A549 (cell line): ENCODE measurements around the gene SH3BP5L.

Experiments used
- BHLHE40 ChIP-seq: IDR thresholded peaks from 2 replicates; pipeline ENCODE4 v1.6.1; 2012; ENCODE audit warnings: low read depth, low read length, inconsistent platforms
- CHD4 ChIP-seq: fragments of 200-600 bp; sonication (generic); IDR thresholded peaks from 2 replicates; pipeline ENCODE4 v1.6.1; 2016; ENCODE audit warnings: antibody characterized with exemption, mild to moderate bottlenecking, borderline replicate concordance
- EP300 ChIP-seq, 2 experiments: fragments of >200 bp; sonication (Bioruptor Twin); formaldehyde crosslinking; IDR thresholded peaks; 2 replicates in 1 of 2; 3 replicates in 1 of 2; pipeline ENCODE4 v1.6.1; 2016 to 2017
- HDAC2 ChIP-seq: fragments of 200-600 bp; sonication (generic); IDR thresholded peaks from 2 replicates; pipeline ENCODE4 v1.6.1; 2016
- HOXA7 ChIP-seq: fragments of 250-450 bp; sonication (Bioruptor Pico); IDR thresholded peaks from 2 replicates; pipeline ENCODE4 v1.5.0; 2020; ENCODE audit warnings: mild to moderate bottlenecking, moderate library complexity
- JUN ChIP-seq, 2 experiments: fragments of >200 bp; sonication (Bioruptor Twin); formaldehyde crosslinking; IDR thresholded peaks; 2 replicates in 1 of 2; 3 replicates in 1 of 2; pipeline ENCODE4 v1.6.1; 2016 to 2017
- KDM1A ChIP-seq: fragments of 200-600 bp; sonication (generic); IDR thresholded peaks from 2 replicates; pipeline ENCODE4 v1.6.1; 2016; ENCODE audit warnings: low read depth, mild to moderate bottlenecking
- MYC ChIP-seq: IDR thresholded peaks from 2 replicates; pipeline ENCODE4 v1.6.1; 2012; ENCODE audit warnings: mild to moderate bottlenecking, inconsistent platforms, low read length, improper control_type of control experiment, borderline replicate concordance
- POLR2A ChIP-seq: IDR thresholded peaks from 2 replicates; pipeline ENCODE4 v1.6.1; 2012; ENCODE audit warnings: mild to moderate bottlenecking, low read length
- POLR2AphosphoS2 ChIP-seq: conservative IDR thresholded peaks from 2 replicates; pipeline ENCODE4 v1.6.1; 2012; ENCODE audit warnings: low read length, improper control_type of control experiment, inconsistent platforms
- TF ChIP-seq, protein P1 (sequence below): fragments of >200 bp; sonication (Bioruptor Twin); formaldehyde crosslinking; IDR thresholded peaks from 3 replicates; pipeline ENCODE4 v1.5.1; 2016
- TF ChIP-seq, protein P2 (sequence below): fragments of 450-650 bp; IDR thresholded peaks from 2 replicates; pipeline ENCODE4 v1.6.1; 2014; ENCODE audit warnings: antibody characterized with exemption
- TF ChIP-seq, protein P3 (sequence below): fragments of 200-600 bp; sonication (generic); IDR thresholded peaks from 2 replicates; pipeline ENCODE4 v1.6.1; 2016; ENCODE audit warnings: antibody characterized with exemption, mild to moderate bottlenecking, moderate library complexity
- TF ChIP-seq, protein P4 (sequence below): IDR thresholded peaks from 2 replicates; pipeline ENCODE4 v1.6.1; 2012

DNA sequence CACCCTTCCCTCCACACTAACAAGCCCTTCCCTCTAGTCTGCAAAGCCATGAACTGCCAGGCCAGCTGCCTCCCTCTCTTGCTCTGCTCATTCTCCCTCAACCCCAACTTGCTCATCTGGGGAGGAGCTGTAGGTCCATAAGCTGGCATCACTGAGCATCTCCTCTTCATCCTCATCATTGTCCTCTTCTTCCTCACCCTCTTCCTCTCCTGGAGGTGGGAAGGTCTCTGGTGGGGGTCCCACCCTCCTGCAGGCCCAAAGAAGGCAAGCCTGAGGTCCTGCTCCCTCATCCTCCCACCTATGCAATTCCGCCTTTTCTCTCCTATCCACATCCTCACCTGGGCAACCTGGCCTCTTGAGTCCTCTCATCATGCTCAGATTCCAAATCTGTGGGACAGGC, 30.5 kb upstream of the SH3BP5L start:
- TF ChIP-seq, protein P1, sequence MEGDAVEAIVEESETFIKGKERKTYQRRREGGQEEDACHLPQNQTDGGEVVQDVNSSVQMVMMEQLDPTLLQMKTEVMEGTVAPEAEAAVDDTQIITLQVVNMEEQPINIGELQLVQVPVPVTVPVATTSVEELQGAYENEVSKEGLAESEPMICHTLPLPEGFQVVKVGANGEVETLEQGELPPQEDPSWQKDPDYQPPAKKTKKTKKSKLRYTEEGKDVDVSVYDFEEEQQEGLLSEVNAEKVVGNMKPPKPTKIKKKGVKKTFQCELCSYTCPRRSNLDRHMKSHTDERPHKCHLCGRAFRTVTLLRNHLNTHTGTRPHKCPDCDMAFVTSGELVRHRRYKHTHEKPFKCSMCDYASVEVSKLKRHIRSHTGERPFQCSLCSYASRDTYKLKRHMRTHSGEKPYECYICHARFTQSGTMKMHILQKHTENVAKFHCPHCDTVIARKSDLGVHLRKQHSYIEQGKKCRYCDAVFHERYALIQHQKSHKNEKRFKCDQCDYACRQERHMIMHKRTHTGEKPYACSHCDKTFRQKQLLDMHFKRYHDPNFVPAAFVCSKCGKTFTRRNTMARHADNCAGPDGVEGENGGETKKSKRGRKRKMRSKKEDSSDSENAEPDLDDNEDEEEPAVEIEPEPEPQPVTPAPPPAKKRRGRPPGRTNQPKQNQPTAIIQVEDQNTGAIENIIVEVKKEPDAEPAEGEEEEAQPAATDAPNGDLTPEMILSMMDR: no peak
- TF ChIP-seq POLR2A (no peak), BHLHE40 (no peak), HDAC2 (no peak), CHD4 (no peak), HOXA7 (CRISPR knock-in tag) (no peak), KDM1A (no peak), EP300 (IDR thresholded peaks at IDR 0.05) (no peak), JUN (IDR thresholded peaks at IDR 0.05) (no peak), MYC (no peak), POLR2AphosphoS2 (no peak)
- TF ChIP-seq, protein P2, sequence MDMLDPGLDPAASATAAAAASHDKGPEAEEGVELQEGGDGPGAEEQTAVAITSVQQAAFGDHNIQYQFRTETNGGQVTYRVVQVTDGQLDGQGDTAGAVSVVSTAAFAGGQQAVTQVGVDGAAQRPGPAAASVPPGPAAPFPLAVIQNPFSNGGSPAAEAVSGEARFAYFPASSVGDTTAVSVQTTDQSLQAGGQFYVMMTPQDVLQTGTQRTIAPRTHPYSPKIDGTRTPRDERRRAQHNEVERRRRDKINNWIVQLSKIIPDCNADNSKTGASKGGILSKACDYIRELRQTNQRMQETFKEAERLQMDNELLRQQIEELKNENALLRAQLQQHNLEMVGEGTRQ: no peak
- TF ChIP-seq, protein P3, sequence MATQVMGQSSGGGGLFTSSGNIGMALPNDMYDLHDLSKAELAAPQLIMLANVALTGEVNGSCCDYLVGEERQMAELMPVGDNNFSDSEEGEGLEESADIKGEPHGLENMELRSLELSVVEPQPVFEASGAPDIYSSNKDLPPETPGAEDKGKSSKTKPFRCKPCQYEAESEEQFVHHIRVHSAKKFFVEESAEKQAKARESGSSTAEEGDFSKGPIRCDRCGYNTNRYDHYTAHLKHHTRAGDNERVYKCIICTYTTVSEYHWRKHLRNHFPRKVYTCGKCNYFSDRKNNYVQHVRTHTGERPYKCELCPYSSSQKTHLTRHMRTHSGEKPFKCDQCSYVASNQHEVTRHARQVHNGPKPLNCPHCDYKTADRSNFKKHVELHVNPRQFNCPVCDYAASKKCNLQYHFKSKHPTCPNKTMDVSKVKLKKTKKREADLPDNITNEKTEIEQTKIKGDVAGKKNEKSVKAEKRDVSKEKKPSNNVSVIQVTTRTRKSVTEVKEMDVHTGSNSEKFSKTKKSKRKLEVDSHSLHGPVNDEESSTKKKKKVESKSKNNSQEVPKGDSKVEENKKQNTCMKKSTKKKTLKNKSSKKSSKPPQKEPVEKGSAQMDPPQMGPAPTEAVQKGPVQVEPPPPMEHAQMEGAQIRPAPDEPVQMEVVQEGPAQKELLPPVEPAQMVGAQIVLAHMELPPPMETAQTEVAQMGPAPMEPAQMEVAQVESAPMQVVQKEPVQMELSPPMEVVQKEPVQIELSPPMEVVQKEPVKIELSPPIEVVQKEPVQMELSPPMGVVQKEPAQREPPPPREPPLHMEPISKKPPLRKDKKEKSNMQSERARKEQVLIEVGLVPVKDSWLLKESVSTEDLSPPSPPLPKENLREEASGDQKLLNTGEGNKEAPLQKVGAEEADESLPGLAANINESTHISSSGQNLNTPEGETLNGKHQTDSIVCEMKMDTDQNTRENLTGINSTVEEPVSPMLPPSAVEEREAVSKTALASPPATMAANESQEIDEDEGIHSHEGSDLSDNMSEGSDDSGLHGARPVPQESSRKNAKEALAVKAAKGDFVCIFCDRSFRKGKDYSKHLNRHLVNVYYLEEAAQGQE: no peak
- TF ChIP-seq, protein P4, sequence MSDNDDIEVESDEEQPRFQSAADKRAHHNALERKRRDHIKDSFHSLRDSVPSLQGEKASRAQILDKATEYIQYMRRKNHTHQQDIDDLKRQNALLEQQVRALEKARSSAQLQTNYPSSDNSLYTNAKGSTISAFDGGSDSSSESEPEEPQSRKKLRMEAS: no peak
